Activated T-helper 17 cell treated with anti-CD3 and anti-CD28 coated beads, Interleukin-2, amount 50 U/mL, for 72 hours (primary cell): ENCODE data around the gene HDAC4. TPM values are rescaled to one million over a fixed set of nuclear protein-coding genes. Genes with fewer than 3 reads are reported as not detected.

ENCODE experiments used
- ATAC-seq: fragments of 150-1000 bp; cut with Tn5 transposase; replicated peaks from 2 replicates; pipeline ENCODE4 v1.10.0; 2021; ENCODE audit warnings: mild to moderate bottlenecking, moderate library complexity
- H3K27ac Mint-ChIP-seq: one replicate; pipeline ENCODE4 v1.8.0; 2022; ENCODE audit warnings: mixed read lengths
- H3K27me3 Mint-ChIP-seq: one replicate; pipeline ENCODE4 v1.8.0; 2022; ENCODE audit warnings: mixed read lengths
- H3K36me3 Mint-ChIP-seq: one replicate; pipeline ENCODE4 v1.8.0; 2022; ENCODE audit warnings: low read depth, mild to moderate bottlenecking, mixed read lengths
- H3K4me1 Mint-ChIP-seq: one replicate; pipeline ENCODE4 v1.8.0; 2022; ENCODE audit warnings: mixed read lengths
- H3K4me3 Mint-ChIP-seq: one replicate; pipeline ENCODE4 v1.8.0; 2022; ENCODE audit warnings: mild to moderate bottlenecking, mixed read lengths
- H3K9me3 Mint-ChIP-seq: one replicate; pipeline ENCODE4 v1.8.0; 2022; ENCODE audit warnings: mixed read lengths
- total RNA-seq, 2 donors: library from RNA; stranded (reverse); gene quantifications; one replicate each; pipeline ENCODE4 v1.2.3, GENCODE V29; 2022

HDAC4 gene
- total RNA-seq, 2 donors from 2014 or later = 34.3 to 52.9 TPM

DNA sequence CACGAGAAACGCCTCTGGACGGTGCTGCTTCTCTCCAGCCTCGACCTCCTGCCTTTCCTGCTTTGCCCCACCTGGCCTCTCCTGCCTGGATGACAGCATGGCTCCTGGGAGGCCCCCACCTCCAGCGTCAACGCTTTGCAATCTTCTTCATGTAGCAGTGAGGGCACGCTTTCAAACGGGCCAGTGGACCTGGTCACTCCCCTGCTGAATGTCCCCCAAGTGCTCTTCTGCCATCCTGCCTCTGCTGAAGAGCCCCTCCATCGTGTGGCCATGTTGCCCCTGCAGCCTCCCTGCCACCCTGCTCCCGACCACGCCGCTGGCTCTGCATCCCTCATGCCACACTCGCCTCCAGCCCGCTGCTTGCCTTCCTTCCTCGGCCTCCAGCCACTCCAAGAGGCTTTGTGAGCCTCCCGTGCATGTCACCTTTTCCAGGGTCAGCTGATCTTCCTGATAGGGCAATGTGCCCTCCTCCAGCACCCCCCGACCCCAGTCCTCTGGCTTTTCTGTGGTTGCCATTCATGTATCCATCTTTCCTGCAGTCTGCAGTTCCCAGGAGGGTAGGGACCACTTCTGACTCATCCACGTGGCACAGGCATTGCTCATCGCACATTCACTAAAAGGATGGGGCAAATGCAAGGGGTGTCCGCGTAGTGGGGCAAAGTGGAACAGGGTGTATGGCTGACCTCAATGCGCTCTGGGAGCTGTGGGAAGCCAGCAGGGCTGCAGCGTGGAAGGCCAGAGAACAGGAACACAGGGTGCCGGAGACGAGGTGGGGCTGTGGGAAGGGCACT is 284.2 kb downstream of the HDAC4 start:
- Mint-ChIP-seq H3K27me3 (no peaks in the 10 kb centered on the region), H3K27ac (no peak overlapping the region), H3K4me3 (no peak overlapping the region), H3K9me3 (no peaks in the 10 kb centered on the region), H3K4me1 (peaks cover 19% of the 10 kb centered on the region), H3K36me3 (peaks cover 14% of the 10 kb centered on the region)
- no peak for ATAC-seq

GRCh38 chr2:239115616-239116015 is 285.2 kb downstream of the HDAC4 start:
- no peaks in the 10 kb centered on the region for H3K9me3 Mint-ChIP-seq
- H3K4me3 Mint-ChIP-seq = no peak overlapping the region
- peaks cover 19% of the 10 kb centered on the region for H3K4me1 Mint-ChIP-seq
- no peaks in the 10 kb centered on the region for H3K27me3 Mint-ChIP-seq
- peaks cover 17% of the 10 kb centered on the region for H3K36me3 Mint-ChIP-seq
- no peak for ATAC-seq
- no peak overlapping the region for H3K27ac Mint-ChIP-seq

DNA sequence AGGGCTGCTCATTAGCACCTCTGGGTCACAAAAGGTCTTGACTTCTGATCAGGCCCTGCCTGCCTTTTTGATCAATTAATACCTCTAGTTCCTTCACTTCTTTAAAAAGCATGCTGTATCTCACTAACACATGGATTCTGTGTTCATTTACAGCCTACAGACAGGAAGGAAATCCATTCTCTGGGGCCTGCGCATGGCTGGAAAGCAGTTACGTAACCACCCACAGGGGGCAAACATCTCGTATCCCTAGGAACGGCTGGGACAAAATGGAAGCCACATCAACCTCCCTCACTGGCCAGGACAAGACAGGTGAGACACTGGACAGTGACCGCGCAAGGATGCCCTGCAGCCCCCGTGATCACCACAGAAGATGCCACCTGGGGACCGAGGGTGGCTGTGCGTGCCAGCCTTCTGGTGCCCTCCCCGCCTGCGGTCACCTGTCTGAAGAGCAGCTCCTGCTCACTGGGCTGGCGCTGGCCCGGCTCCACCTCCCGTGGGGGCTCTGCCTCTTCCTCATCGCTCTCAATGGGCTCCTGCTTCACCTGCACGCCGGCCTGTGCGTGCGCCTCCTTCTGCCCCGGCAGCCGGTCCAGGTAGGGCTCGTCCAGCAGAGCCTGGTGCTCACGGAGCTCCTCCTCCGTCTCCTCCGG is 286.1 kb downstream of the HDAC4 start:
- Mint-ChIP-seq H3K4me1 (peaks cover 13% of the 10 kb centered on the region), H3K9me3 (no peaks in the 10 kb centered on the region), H3K27ac (no peak overlapping the region), H3K27me3 (no peaks in the 10 kb centered on the region), H3K4me3 (no peak overlapping the region), H3K36me3 (peaks cover 25% of the 10 kb centered on the region)
- no peak for ATAC-seq

DNA sequence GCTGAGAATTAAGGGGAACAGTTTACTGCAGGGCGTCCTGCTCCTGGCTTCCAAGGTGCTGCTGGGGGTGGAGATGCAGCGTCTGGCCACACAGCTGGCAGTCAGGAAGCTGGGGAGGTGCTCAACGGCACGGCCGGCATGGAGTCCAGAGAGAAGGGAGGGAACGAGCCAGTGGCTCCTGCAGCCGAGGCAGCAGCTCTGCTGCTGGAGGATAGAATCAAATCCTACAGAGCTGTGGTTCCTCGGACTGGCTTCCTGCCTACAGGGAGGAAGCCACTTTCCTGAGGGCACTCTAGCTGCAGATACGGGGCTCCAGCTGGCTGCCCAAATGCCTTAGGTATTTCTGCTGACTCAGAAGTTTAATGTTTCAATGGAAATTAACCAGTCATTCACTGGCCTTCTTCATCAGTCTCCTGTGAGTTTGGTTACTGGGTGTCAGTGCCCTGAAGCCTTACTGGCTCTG is 286.7 kb downstream of the HDAC4 start:
- Mint-ChIP-seq H3K27me3 (no peaks in the 10 kb centered on the region), H3K27ac (no peak overlapping the region), H3K36me3 (peaks cover 31% of the 10 kb centered on the region), H3K9me3 (no peaks in the 10 kb centered on the region), H3K4me3 (no peak overlapping the region), H3K4me1 (peaks cover 10% of the 10 kb centered on the region)
- no peak for ATAC-seq

GRCh38 chr2:239113615-239114014 is 287.2 kb downstream of the HDAC4 start:
- no peak for ATAC-seq
- H3K36me3 Mint-ChIP-seq = peaks cover 32% of the 10 kb centered on the region
- peaks cover 7% of the 10 kb centered on the region for H3K4me1 Mint-ChIP-seq
- H3K27ac Mint-ChIP-seq = no peak overlapping the region
- H3K9me3 Mint-ChIP-seq = no peaks in the 10 kb centered on the region
- H3K27me3 Mint-ChIP-seq = no peaks in the 10 kb centered on the region
- H3K4me3 Mint-ChIP-seq = no peak overlapping the region

DNA sequence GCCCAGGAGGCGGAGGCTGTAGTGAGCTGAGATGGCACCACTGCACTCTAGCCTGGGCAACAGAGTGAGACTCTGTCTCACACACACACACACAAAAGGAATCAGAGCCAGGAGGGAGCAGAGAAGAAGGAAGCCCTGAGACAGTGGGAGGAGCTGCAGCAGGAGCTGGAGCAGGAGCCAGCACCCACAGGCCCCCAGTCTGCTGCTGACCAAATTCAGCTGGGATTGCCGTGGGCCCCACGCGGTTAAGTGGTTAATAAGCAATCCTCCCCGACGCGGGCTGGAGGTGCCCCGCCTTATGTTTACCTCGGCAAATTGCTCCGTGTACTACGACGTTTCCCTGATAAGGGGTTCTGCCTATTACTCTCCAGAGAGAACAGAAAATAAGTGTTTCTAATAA is 287.6 kb downstream of the HDAC4 start:
- H3K27me3 Mint-ChIP-seq = no peaks in the 10 kb centered on the region
- H3K9me3 Mint-ChIP-seq = no peaks in the 10 kb centered on the region
- no peak for ATAC-seq
- peaks cover 32% of the 10 kb centered on the region for H3K36me3 Mint-ChIP-seq
- H3K4me1 Mint-ChIP-seq = peaks cover 7% of the 10 kb centered on the region
- no peak overlapping the region for H3K27ac Mint-ChIP-seq
- no peak overlapping the region for H3K4me3 Mint-ChIP-seq

DNA sequence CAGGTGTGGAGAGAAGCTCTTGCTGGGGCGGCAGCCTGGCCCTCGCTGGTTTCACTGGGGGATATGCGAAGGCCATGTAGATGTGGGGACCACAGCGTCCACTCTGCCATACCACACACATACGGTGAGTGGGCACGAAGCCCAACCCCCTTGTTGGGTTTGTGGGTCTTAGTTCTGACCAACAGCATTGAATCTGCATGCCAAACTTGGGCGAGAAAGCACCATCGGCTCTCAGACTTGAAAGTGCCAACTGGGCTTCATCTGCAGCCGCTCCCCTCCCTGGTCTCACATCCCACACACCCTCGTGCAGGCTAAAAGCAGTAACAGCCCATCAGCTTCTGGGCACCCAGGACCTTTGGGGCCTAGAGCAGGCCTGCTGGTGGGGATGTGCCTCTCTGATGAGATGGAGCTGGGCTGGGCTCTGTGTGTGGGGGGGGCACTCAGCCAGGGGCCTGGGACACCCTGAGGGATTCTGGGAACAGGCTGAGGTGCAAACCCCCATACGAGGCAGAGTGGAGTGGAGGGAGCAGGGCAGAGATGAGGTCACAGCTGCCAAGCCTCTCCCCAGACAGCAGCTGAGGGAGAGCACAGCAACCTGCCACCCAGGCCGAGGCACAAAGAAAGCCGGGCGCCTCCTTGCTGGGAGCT is 288.6 kb downstream of the HDAC4 start:
- no peaks in the 10 kb centered on the region for H3K27me3 Mint-ChIP-seq
- no peak overlapping the region for H3K27ac Mint-ChIP-seq
- no peak for ATAC-seq
- H3K4me3 Mint-ChIP-seq = no peak overlapping the region
- H3K36me3 Mint-ChIP-seq = peaks cover 37% of the 10 kb centered on the region
- peaks cover 7% of the 10 kb centered on the region for H3K4me1 Mint-ChIP-seq
- no peaks in the 10 kb centered on the region for H3K9me3 Mint-ChIP-seq

GRCh38 chr2:239111401-239112100 is 289.3 kb downstream of the HDAC4 start:
- no peaks in the 10 kb centered on the region for H3K9me3 Mint-ChIP-seq
- no peak overlapping the region for H3K4me3 Mint-ChIP-seq
- H3K27me3 Mint-ChIP-seq = no peaks in the 10 kb centered on the region
- peaks cover 38% of the 10 kb centered on the region for H3K36me3 Mint-ChIP-seq
- ATAC-seq = no peak
- peaks cover 7% of the 10 kb centered on the region for H3K4me1 Mint-ChIP-seq
- no peak overlapping the region for H3K27ac Mint-ChIP-seq

GRCh38 chr2:239110595-239111048 is 290.2 kb downstream of the HDAC4 start:
- no peaks in the 10 kb centered on the region for H3K9me3 Mint-ChIP-seq
- H3K27ac Mint-ChIP-seq = no peak overlapping the region
- ATAC-seq = no peak
- peaks cover 31% of the 10 kb centered on the region for H3K36me3 Mint-ChIP-seq
- H3K4me1 Mint-ChIP-seq = peaks cover under 1% of the 10 kb centered on the region
- H3K27me3 Mint-ChIP-seq = no peaks in the 10 kb centered on the region
- H3K4me3 Mint-ChIP-seq = no peak overlapping the region

DNA sequence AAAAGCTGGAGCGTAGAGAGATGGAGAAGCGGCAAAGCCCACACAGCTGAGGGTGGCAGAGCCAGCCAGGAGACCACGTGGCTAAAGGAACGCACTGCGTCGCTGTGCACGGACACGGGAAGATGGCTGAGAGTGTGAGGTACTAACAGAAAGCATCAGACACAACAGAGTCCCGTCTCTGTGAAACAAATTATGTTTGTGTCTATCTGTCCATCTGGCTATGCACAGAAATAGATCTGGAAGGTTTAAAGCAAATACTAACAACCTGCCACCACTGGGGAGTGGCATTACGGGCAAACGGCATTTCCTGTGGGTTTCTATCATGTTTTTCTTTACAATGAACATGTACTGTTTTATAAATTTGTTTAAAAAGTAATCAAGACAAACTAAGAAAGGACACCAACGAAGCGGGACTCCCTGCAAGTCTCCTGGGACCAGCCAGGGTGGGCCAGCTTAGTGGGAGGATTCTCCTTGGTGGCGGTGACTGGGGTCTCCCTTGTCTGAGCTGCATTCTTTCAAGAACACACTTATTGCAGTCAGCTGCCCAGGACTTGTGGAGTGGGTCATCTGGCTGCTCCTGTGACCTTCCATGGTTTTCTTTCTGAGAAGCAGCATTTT is 290.8 kb downstream of the HDAC4 start:
- ATAC-seq = no peak
- no peaks in the 10 kb centered on the region for H3K9me3 Mint-ChIP-seq
- no peaks in the 10 kb centered on the region for H3K4me1 Mint-ChIP-seq
- H3K36me3 Mint-ChIP-seq = peaks cover 26% of the 10 kb centered on the region
- H3K27ac Mint-ChIP-seq = no peak overlapping the region
- H3K27me3 Mint-ChIP-seq = no peaks in the 10 kb centered on the region
- no peak overlapping the region for H3K4me3 Mint-ChIP-seq

- H3K27ac Mint-ChIP-seq = no peak overlapping the region
- ATAC-seq = no peak
- peaks cover 31% of the 10 kb centered on the region for H3K36me3 Mint-ChIP-seq
- H3K4me1 Mint-ChIP-seq = no peaks in the 10 kb centered on the region
- no peak overlapping the region for H3K4me3 Mint-ChIP-seq
- H3K9me3 Mint-ChIP-seq = no peaks in the 10 kb centered on the region
- H3K27me3 Mint-ChIP-seq = no peaks in the 10 kb centered on the region
Measured at GRCh38 chr2:239109041-239109927, 291.5 kb downstream of the HDAC4 start.

DNA sequence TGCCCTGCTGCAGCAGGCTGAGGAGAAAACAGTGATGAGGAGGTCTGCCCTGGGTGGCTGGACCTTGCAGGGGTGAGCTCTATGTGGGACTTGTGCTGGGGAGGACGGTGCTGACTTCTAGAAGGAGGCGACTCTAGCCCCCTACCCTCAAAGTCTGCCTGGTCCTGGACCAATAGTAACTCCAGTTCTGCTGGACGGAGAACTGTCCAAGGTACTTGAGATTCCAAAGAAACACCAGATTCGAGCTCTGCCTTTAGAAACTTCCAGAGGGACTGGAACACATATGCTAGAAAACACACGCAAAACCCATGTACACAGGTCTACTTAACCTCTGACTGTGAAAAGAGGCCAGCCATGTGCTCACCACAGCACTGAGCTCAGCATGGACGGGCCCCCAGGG is 292.4 kb downstream of the HDAC4 start:
- H3K4me3 Mint-ChIP-seq = no peak overlapping the region
- H3K4me1 Mint-ChIP-seq = no peaks in the 10 kb centered on the region
- no peak for ATAC-seq
- H3K9me3 Mint-ChIP-seq = no peaks in the 10 kb centered on the region
- H3K36me3 Mint-ChIP-seq = peaks cover 36% of the 10 kb centered on the region
- H3K27me3 Mint-ChIP-seq = no peaks in the 10 kb centered on the region
- no peak overlapping the region for H3K27ac Mint-ChIP-seq

DNA sequence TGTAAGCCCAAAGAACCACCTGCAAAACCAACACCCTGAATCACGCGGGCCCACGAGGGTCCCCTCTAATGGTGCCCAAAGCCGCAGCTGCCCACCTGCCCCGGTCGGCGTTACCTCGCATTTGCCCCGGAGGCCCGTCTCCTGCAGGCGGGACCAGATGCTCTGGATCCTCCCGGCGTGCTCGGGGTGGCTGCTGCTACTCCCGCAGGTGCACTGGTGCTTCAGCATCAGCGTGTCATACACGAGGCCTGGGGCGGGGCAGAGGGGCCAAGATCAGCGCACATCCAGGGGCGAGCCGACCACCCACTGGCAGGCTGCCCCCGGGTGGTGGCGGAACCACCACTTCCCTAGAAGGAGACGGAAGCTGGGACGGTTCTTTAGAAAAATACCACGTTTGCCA is 292.9 kb downstream of the HDAC4 start:
- H3K27me3 Mint-ChIP-seq = no peaks in the 10 kb centered on the region
- peaks cover 40% of the 10 kb centered on the region for H3K36me3 Mint-ChIP-seq
- no peaks in the 10 kb centered on the region for H3K9me3 Mint-ChIP-seq
- H3K4me1 Mint-ChIP-seq = no peaks in the 10 kb centered on the region
- no peak for ATAC-seq
- no peak overlapping the region for H3K4me3 Mint-ChIP-seq
- H3K27ac Mint-ChIP-seq = no peak overlapping the region
